Fibroblast of lung (primary cell): ENCODE data around the gene MAST3. TPM values are rescaled to one million over a fixed set of nuclear protein-coding genes. Genes with fewer than 3 reads are reported as not detected.

ENCODE experiments used
- DNase-seq, 2 donors: peaks; one replicate each; pipeline versions ENCODE4 v3.0.0 to v3.0.0-alpha.2; 2010; ENCODE audit warnings: low read depth in 2 of 2
- H2AFZ ChIP-seq: 2 replicates; pipeline ENCODE4 v1.5.1; 2012; ENCODE audit warnings: low read length, control low read depth, inconsistent platforms
- H3K27ac ChIP-seq: 2 replicates; pipeline ENCODE4 v1.5.1; 2011; ENCODE audit warnings: low read length, control low read depth; ENCODE audit not compliant: insufficient read depth
- H3K27me3 ChIP-seq: 2 replicates; pipeline ENCODE4 v1.5.1; 2011; ENCODE audit warnings: mild to moderate bottlenecking, low read length; ENCODE audit not compliant: control insufficient read depth, insufficient read depth
- H3K36me3 ChIP-seq: 2 replicates; pipeline ENCODE4 v1.5.1; 2011; ENCODE audit warnings: low read length; ENCODE audit not compliant: control insufficient read depth, insufficient read depth
- H3K4me1 ChIP-seq: 2 replicates; pipeline ENCODE4 v1.5.1; 2011; ENCODE audit warnings: low read length; ENCODE audit not compliant: control insufficient read depth, insufficient read depth; ENCODE audit errors: extremely low read depth
- H3K4me2 ChIP-seq: 2 replicates; pipeline ENCODE4 v1.5.1; 2011; ENCODE audit warnings: low read length, control low read depth; ENCODE audit not compliant: insufficient read depth; ENCODE audit errors: extremely low read depth
- H3K4me3 ChIP-seq, 4 experiments: fragments of 200-600 bp in 1 of 4; sonication (generic) in 1 of 4; replicated peaks in 1 of 4; 2 replicates each; pipeline ENCODE4 v1.5.1; 2011 to 2016; ENCODE audit warnings: low read length in 4 of 4, low read depth in 3 of 4, mild to moderate bottlenecking in 3 of 4, control low read depth in 2 of 4, inconsistent platforms in 1 of 4, mixed read lengths in 1 of 4; ENCODE audit not compliant: insufficient read depth in 1 of 4; ENCODE audit errors: control extremely low read depth in 1 of 4
- H3K79me2 ChIP-seq: 2 replicates; pipeline ENCODE4 v1.5.1; 2012; ENCODE audit warnings: mild to moderate bottlenecking, low read length, inconsistent platforms; ENCODE audit not compliant: control insufficient read depth, insufficient read depth
- H3K9ac ChIP-seq: 2 replicates; pipeline ENCODE4 v1.5.1; 2011; ENCODE audit warnings: mild to moderate bottlenecking, low read length, control low read depth; ENCODE audit not compliant: insufficient read depth
- H3K9me3 ChIP-seq: 2 replicates; pipeline ENCODE4 v1.5.1; 2012; ENCODE audit warnings: low read depth, low read length; ENCODE audit not compliant: control insufficient read depth, insufficient read depth
- H4K20me1 ChIP-seq: 2 replicates; pipeline ENCODE4 v1.5.1; 2011; ENCODE audit warnings: low read length; ENCODE audit not compliant: control insufficient read depth, insufficient read depth; ENCODE audit errors: extremely low read depth
- CTCF ChIP-seq, 2 donors: IDR thresholded peaks in 1 of 2; conservative IDR thresholded peaks in 1 of 2; 1 replicate in 1 of 2; 2 replicates in 1 of 2; pipeline ENCODE4 v1.5.1; 2011 to 2012; ENCODE audit warnings: low read length in 2 of 2, control low read depth in 1 of 2, inconsistent platforms in 1 of 2, low read depth in 1 of 2, mild to moderate bottlenecking in 1 of 2
- EZH2 ChIP-seq: IDR thresholded peaks from 2 replicates; pipeline ENCODE4 v1.5.1; 2012; ENCODE audit warnings: low read length, control low read depth, mild to moderate bottlenecking; ENCODE audit errors: missing control alignments
- polyA plus RNA-seq, 2 donors: library from polyadenylated mRNA; depleted of rRNA in 1 of 2; stranded (reverse) in 1 of 2; unstranded in 1 of 2; fragments of >200 nt; gene quantifications; 2 replicates each; pipeline ENCODE4 v1.2.1, GENCODE V29; 2011 to 2012; ENCODE audit warnings: missing spikeins in 1 of 2
- total RNA-seq: library from RNA; depleted of rRNA; stranded (reverse); fragments of >200 nt; gene quantifications from 2 replicates; pipeline ENCODE4 v1.2.1, GENCODE V29; 2014

The MAST3 gene
- total and polyA plus RNA-seq, 2 donors (not counting 1 experiment from before 2014, with no cell fraction given) = 2.0 to 4.1 TPM

GRCh38 chr19:18171605-18172327, 74.2 kb downstream of the MAST3 start:
- no peaks in the 10 kb centered on the region for H4K20me1 ChIP-seq
- DNase-seq = no peak
- TF ChIP-seq EZH2 (no peak), CTCF (conservative IDR thresholded peaks at IDR 0.05 in 1 of 2, IDR thresholded peaks at IDR 0.05 in 1 of 2; ENCODE audit: low read depth in 1 of 2, low read length in 2 of 2) (no peak)
- peaks cover 11% of the 10 kb centered on the region for H3K36me3 ChIP-seq
- peaks cover 4% of the 10 kb centered on the region for H3K4me1 ChIP-seq
- H3K79me2 ChIP-seq = no peaks in the 10 kb centered on the region
- H3K9ac ChIP-seq = no peak overlapping the region
- no peak overlapping the region for H3K27ac ChIP-seq
- no peaks in the 10 kb centered on the region for H3K9me3 ChIP-seq
- H3K4me3 ChIP-seq = no peak overlapping the region
- no peak overlapping the region for H2AFZ ChIP-seq
- H3K27me3 ChIP-seq = no peaks in the 10 kb centered on the region
- no peak overlapping the region for H3K4me2 ChIP-seq

GRCh38 chr19:18172331-18173053, 74.9 kb downstream of the MAST3 start:
- no peak for DNase-seq
- H3K27me3 ChIP-seq = no peaks in the 10 kb centered on the region
- H3K4me2 ChIP-seq = no peak overlapping the region

More at GRCh38 chr19:18172331-18173053, 74.9 kb downstream of the MAST3 start:
- peaks cover 7% of the 10 kb centered on the region for H3K36me3 ChIP-seq
- no peaks in the 10 kb centered on the region for H3K9me3 ChIP-seq
- H4K20me1 ChIP-seq = no peaks in the 10 kb centered on the region
- H3K9ac ChIP-seq = no peak overlapping the region
- H3K79me2 ChIP-seq = no peaks in the 10 kb centered on the region
- TF ChIP-seq EZH2 (no peak), CTCF (conservative IDR thresholded peaks at IDR 0.05 in 1 of 2, IDR thresholded peaks at IDR 0.05 in 1 of 2; ENCODE audit: low read depth in 1 of 2, low read length in 2 of 2) (no peak)
- H3K4me3 ChIP-seq = no peak overlapping the region
- no peak overlapping the region for H3K27ac ChIP-seq
- H2AFZ ChIP-seq = no peak overlapping the region
- peaks cover 4% of the 10 kb centered on the region for H3K4me1 ChIP-seq
